DMS153 treated with DMSO at 0.1 percent for 48 hours (cell line): ENCODE results near the gene CTDSP1.
A peak's percentile ranks its signal among the peaks of the same experiment; 100 is the strongest.

Experiments used
- DNase-seq: peaks from one replicate; lab custom pipeline; 2025; ENCODE audit not compliant: unreplicated experiment; lab: John Stamatoyannopoulos, UW

The CTDSP1 gene

DNA sequence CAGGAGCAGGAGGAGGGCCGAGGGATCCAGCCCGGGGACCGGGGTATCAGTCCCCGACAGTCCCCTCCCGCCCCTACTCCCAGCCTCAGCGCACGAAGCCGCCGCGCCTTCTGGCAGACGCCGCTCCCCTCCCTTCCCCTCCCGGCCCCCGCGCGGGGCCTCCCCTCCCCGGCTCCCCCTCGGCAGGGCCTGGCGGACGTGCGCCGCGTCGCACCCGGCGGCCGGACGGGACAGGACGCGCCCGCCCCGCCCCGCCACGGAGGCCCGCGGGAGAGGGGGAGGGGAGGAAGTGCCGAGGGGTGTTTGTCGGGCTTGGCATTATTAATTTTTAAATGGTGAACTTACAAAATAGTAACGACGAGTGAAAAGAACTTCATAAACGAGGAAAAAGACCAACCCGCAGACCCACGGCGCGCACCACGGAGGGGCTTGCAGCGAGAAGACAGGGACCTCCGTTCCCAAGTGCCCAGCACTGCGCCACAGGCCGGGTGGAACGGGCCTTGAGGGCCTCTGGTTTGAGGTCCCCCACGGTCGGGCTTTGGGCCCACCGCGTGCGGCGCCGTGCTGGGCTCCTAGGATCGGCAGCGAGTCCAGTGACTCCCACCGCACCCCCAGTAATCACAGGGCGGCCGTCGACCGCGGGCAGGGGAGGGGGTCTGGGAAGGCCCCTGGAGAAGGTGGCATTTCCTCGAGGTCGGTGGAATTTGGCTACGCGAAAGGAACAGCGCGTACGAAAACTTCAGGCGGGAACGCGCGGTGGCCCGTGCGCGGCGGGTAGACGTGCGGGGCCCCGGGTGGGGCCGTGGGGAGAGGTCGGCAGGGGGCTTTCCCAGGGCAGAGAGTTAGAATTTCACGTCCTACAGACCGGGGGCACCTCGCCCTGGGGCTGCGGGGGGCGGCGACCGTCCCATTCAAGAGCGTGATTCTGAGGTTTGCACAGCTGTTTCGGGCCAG, 954 bp upstream of the CTDSP1 start:
- DNase-seq = peak; percentile 26

DNA sequence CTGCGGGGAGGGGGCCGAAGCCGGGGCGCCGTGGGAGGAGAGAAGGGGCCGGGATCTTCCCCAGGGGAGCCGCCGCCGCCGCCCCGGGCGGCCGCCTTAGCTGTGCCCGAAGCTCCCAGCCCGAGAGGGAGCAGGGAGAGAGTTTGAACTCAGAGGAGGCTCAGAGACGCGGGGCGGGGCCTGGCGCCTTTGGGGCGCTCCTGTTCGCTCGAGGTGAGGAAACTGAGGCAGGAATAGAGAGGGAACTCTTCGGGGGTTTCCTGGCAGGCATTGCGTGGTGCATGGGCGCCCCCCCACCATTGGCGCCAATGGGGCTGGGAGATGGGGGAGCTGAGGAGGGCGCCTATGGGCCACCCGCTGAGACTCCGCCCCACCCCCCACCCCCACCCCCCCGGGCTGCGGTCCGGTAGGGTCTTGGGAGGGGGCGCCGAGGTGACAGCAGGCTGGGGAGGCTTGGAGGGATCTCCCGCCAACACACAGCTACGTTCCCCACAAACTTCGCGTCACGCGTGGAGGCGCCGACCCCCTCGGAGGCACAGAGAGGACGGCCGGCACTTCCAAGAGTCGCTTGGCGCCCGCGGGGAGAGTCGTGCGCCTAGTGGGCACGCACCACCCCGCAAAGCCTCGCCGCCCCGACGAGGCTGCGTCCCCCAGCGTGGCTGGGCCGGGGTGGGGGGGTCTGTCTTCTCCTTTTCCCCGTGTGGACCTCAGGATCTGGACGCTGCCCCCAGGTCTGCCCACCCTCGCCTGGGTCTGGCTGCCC, 680 bp downstream of the CTDSP1 start:
- peak; percentile 3 for DNase-seq

DNA sequence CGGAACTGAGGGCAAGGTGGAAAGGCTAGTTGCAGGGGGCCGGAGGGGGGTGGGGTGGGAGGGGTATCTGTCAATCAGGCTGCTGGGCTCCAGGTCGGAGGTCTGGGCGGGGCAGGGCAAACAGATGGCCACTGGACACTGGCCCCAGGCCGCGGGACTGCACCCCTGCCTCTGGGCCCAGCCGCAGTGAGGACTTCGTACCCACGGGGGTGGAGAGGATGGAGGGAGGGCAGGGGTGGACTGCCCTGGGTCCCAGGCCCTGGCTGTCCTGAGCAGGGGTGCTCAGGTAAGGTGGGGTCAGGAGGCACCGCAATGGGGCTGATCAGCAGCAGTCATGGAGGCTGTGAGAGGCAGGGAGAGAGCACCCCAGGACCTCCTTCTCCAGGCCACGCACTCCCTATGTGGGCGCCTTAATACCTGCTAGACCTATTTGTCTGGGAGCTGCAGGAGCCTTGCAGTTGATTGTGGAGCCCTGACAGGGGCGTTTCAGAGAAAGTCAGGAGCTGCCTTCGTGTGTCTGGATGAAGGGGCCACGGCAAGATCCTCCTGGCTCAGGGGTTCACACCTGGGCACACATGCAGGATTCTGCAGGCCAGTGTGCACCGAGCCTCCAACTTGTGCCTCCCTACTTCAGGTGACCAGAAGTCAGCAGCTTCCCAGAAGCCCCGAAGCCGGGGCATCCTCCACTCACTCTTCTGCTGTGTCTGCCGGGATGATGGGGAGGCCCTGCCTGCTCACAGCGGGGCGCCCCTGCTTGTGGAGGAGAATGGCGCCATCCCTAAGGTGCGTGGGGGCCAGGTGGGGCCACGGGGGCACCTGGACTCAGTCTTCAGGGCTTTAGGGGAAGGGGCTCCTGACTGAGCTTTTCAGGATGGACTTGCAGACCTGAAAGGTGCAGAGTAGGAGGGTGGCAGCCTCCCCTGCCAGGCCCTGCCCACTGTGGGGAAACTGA, 1.5 kb downstream of the CTDSP1 start:
- no peak for DNase-seq

DNA sequence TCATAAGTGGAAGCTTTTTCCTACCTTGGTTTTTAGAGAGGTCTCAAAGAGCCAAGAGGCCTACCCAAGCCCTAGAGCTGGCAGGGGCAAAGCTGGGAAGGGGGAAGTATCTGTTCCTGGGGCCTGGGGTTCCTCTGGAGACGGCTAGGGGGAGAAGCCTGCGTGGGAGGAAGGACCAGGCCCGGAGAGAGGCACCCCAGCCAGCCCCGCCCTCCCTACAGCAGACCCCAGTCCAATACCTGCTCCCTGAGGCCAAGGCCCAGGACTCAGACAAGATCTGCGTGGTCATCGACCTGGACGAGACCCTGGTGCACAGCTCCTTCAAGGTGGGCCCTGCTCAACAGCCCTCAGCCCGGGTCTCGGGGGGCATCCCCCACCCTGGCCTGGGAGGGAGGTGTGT, 2.2 kb downstream of the CTDSP1 start:
- DNase-seq = no peak

DNA sequence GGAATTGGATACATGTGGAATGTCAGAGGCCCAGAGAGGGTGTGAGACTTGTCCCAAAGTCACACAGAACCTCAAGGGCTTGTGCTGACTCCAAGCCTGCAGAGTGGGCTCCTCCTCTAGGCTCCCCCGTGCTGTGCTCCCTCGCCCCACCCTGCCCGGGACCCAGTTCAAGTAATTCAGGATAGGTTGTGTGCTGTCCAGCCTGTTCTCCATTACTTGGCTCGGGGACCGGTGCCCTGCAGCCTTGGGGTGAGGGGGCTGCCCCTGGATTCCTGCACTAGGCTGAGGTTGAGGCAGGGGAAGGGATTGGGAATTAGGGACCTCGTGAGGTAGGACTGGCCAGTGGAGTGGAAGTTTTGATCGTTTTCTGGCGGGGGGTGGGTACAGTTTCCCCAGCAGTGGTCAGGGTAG, 2.8 kb downstream of the CTDSP1 start:
- no peak for DNase-seq

DNA sequence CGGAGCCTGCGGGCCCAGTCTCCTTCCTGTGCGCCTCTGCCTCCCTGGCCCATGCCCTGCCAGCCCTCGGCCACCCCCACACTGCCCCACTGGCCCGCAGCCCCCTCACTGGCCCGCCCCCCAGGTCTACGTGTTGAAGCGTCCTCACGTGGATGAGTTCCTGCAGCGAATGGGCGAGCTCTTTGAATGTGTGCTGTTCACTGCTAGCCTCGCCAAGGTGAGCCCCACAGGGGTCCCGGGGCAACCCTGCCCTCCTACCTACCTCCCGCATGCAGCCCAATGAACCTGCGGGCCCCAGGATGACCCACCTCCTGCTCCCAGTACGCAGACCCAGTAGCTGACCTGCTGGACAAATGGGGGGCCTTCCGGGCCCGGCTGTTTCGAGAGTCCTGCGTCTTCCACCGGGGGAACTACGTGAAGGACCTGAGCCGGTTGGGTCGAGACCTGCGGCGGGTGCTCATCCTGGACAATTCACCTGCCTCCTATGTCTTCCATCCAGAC, 3.3 kb downstream of the CTDSP1 start:
- DNase-seq = no peak

DNA sequence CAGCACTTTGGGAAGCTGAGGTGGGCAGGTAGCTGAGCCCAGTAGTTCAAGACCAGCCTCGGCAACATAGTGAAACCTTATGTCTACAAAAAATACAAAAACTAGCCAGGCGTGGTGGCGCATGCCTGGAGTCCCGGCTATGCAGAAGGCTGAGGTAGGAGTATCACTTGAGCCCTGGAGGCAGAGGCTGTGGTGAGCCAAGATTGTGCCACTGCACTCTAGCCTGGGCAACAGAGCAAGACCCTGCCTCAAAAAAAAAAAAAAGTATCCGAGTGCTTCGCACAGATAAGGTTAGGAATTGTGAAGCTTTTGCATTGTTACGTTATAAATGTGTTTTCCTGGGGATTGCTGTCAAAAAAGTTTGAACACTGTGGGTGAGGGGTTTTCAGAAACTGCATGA, 4.1 kb downstream of the CTDSP1 start:
- no peak for DNase-seq

DNA sequence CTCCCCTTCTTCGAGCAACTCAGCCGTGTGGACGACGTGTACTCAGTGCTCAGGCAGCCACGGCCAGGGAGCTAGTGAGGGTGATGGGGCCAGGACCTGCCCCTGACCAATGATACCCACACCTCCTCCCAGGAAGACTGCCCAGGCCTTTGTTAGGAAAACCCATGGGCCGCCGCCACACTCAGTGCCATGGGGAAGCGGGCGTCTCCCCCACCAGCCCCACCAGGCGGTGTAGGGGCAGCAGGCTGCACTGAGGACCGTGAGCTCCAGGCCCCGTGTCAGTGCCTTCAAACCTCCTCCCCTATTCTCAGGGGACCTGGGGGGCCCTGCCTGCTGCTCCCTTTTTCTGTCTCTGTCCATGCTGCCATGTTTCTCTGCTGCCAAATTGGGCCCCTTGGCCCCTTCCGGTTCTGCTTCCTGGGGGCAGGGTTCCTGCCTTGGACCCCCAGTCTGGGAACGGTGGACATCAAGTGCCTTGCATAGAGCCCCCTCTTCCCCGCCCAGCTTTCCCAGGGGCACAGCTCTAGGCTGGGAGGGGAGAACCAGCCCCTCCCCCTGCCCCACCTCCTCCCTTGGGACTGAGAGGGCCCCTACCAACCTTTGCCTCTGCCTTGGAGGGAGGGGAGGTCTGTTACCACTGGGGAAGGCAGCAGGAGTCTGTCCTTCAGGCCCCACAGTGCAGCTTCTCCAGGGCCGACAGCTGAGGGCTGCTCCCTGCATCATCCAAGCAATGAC, 4.8 kb downstream of the CTDSP1 start:
- no peak for DNase-seq

DNA sequence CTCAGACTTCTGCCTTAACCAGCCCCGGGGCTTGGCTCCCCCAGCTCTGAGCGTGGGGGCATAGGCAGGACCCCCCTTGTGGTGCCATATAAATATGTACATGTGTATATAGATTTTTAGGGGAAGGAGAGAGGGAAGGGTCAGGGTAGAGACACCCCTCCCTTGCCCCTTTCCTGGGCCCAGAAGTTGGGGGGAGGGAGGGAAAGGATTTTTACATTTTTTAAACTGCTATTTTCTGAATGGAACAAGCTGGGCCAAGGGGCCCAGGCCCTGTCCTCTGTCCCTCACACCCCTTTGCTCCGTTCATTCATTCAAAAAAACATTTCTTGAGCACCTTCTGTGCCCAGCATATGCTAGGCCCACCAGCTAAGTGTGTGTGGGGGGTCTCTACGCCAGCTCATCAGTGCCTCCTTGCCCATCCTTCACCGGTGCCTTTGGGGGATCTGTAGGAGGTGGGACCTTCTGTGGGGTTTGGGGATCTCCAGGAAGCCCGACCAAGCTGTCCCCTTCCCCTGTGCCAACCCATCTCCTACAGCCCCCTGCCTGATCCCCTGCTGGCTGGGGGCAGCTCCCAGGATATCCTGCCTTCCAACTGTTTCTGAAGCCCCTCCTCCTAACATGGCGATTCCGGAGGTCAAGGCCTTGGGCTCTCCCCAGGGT, 5.5 kb downstream of the CTDSP1 start:
- DNase-seq = no peak

DNA sequence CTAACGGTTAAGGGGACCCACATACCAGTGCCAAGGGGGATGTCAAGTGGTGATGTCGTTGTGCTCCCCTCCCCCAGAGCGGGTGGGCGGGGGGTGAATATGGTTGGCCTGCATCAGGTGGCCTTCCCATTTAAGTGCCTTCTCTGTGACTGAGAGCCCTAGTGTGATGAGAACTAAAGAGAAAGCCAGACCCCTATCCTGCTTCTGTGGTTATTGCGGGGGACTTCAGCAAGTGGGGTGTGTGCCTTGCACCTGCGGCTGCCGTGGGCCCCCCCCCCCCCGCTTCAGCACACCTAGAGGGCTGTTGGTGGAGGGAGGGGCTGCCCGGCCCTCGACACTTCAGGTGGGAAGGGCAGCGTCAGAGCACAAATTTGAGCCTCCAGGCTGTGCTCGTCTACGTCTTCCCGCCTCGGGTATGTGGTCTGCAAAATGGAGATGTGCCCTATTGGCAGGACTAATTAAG, 6.1 kb downstream of the CTDSP1 start:
- DNase-seq = no peak

DNA sequence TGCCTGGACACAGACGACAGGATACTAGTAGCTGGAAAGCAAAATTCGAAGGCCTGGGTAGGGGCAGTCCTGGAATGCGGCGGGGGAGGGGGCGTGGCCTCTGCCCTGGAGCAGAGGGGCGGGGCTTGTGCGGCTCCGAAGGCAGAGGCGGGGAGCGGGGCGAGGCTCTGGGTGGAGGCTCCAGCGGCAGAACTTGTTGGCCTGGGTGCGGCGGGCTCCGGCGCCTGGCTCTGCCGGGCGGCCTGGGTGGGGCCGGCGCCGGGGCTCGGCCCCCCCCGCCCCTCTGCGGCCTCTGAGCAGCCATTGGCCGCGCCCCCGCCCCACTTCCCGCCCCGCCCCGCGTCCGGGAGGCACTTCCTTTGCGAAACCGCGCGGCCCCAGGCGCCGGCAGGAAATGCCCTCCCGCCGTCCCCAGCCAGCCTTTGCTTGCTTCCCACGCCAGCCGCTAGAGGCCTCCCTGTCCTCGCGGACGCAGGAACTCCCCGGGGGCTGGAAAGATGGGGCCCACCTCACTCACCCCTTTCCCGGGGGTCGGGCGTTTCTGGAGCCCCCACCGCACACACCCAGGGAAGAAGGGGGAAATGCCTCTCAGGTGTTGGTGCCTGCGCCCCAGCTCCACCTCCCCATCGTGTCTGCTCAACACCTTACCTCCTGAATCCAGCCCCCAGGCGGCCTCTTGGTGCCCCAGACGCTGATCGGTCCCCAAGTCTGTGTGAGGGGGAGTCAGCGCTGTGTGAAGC, 6.7 kb downstream of the CTDSP1 start:
- DNase-seq = peak; percentile 99

DNA sequence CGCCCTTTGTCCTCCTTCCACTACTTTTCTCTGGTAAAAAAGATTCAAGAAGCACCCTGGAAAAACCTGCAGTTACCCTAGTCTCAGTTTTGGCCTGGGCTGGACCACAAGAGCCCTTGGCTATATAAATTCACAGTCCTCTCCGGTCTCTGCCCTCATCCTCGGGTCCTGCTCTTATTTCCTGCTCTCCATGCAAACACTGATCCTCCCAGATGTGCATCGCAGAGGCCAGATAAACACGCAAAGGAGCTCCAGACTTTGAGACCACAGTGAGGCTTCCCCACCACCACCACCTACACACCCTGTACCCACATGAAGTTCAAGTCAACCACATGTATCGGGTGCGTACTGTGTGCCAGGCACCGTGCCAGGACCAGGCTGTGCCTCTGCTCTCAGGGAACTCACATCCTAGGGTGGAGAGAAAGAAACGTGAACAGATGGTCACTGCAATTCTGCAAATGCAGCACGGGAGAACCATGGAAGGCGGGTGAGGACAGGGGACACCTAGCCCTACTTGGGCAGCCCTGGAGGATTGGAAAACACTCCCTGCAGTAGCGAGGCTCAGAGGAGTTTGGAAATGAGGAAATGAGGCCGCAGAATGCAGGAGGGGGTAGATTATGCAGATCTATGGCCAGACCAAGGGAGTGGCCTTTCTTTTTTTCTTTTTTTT, 7.4 kb downstream of the CTDSP1 start:
- DNase-seq = peak; percentile 49

DNA sequence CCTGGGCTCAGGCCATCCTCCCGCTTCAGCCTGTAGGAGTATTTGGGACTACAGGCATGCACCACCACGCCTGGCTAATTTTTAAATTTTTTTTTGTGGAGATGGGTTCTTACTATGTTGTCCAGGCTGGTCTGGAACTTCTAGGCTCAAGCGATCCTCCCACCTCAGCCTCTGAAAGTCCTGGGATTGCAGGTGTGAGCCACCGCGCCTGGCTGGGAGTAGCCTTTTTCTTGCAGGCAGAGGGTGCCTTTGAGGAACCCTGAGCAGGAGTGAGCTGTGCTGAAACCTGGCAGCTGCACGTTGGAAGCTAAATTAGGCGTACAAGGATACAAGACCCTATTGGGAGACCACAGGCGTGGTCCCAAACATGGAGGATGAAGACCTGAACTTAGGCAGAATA, 8.0 kb downstream of the CTDSP1 start:
- no peak for DNase-seq

DNA sequence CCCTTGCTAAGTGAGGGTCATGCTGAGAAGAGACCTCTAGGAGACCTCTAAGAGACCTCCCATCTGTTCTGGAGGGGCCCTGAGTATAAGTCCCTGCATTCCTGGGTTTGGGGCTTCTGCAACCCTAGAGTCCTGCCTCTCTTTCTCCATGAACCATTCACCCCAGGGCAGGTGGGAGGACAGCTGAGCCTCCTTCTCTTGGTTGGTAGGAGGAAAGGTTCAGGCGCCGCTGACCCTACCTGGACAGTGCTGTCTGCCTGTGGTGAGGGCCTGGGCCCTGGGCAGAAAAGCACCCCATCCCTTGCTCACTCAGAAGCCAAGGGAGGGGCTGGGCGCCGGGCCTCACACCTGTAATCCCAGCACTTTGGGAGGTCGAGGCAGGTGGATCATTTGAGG, 18.7 kb downstream of the CTDSP1 start:
- no peak for DNase-seq

DNA sequence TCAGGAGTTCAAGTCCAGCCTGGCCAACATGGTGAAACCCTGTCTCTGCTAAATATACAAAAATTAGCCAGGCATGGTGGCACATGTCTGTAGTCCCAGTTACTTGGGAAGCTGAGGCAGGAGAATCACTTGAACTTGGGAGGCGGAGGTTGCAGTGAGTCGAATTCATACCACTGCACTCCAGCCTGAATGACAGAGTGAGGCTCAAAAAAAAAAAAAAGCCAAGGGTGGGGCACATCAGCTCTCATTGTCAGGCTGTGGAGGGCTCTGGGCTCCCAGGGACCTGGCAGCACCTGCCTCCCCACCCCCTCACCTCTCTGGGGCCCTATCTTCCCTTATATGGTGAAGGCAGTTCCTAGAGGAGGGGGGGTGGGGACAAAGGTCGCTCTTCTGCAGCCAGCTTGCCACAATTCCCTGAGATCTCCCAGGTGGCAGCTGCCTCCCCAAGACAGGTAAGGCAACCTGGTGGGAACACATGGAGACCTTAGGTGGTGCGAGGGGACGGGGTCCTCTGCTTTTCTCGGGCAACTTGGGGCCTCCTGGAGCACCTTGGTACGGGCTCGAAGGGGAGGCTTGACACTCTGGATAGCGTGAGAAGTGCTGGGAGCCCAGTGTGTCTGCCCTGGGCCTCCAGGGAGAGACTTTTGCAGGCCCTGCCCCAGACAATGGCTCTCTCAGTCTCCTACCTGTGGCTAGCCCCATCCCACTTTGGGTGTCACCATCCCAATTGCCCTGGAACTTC, 19.2 kb downstream of the CTDSP1 start, which contains the start of gene VIL1:
TSS of gene VIL1 (plus strand) at position 407 of the 742 bp plus-strand sequence. CDS start 4,656 bp downstream, outside the sequence.
- peak; percentile 8 for DNase-seq

DNA sequence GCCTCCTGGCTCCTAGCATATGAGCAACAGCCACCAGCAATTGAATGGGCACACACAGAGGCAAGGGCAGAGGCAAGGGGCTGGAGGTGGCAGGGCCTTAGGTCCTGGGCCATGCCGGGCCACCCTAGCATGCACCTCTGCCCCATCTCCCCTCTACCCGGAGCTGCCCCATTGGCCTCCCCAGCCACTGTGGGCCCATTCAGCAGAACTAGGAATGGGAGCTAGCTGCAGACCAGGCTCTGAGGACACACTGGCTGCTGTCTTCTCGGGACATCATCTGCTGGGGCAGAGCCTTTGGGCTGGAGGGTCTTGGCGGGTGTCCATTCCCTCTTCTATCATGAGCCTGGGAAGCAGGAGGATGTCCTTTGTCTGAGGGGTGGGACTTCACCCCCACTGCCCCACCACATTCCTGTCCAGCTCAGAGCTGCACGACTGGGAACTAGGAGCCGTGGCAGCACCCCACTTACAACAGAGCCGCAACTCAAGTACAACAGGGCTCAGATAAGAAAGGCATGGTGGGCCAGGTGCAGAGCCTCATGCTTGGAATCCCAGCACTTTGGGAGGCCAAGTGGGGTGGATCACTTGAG, 20.1 kb downstream of the CTDSP1 start:
- no peak for DNase-seq

DNA sequence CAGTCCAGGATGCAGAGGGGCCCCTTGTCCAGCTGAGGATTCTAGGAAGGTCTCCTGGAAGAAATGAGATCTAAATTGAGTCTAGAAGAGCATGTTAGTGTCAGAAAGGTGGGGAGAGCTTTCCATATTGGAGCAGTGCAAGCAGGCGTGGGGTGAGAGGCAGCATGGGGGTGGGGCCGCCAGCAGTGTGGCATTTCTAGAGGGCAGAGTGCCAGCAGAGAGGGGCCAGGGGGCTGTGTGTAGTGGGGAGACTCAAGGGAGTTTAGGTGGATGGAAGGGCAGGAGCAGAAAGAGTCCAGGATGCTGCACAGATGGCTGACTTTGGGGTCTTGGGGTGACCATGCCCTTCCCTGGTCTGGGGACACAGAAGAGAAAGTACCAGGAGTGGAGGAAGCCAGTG, 21.4 kb downstream of the CTDSP1 start:
- no peak for DNase-seq
